ENCODE data around the gene TEAD1. TPM values are rescaled to one million over a fixed set of nuclear protein-coding genes. Genes with fewer than 3 reads are reported as not detected.

The TEAD1 gene
- total RNA-seq, 1 donor from 2014 or later: 88.1 TPM

GRCh38 chr11:12834630-12835029 lies 160.4 kb downstream of the TEAD1 start:
- TF ChIP-seq CTCF (IDR thresholded peaks at IDR 0.05; ENCODE audit: insufficient read depth, low read length, poor library complexity, severe bottlenecking): no peak
- Histone ChIP-seq H3K4me3 (ENCODE audit: low read depth, low read length) (no peak overlapping the region), H3K36me3 (ENCODE audit: control insufficient read depth, insufficient read depth, low read length) (no peaks in the 10 kb centered on the region), H3K27me3 (ENCODE audit: control insufficient read depth, insufficient read depth, low read length) (no peaks in the 10 kb centered on the region)
- DNase-seq (ENCODE audit: low read depth): no peak

- H3K27me3 ChIP-seq (ENCODE audit: control insufficient read depth, insufficient read depth, low read length): no peaks in the 10 kb centered on the region
- TF ChIP-seq CTCF (IDR thresholded peaks at IDR 0.05; ENCODE audit: insufficient read depth, low read length, poor library complexity, severe bottlenecking): no peak
- no peak for DNase-seq (ENCODE audit: low read depth)
- no peak overlapping the region for H3K4me3 ChIP-seq (ENCODE audit: low read depth, low read length)
- no peaks in the 10 kb centered on the region for H3K36me3 ChIP-seq (ENCODE audit: control insufficient read depth, insufficient read depth, low read length)
Observed at GRCh38 chr11:12835286-12835685, 161.1 kb downstream of the TEAD1 start.

GRCh38 chr11:12838463-12839123 lies 164.4 kb downstream of the TEAD1 start:
- no peak for TF ChIP-seq CTCF (IDR thresholded peaks at IDR 0.05; ENCODE audit: insufficient read depth, low read length, poor library complexity, severe bottlenecking)
- Histone ChIP-seq H3K4me3 (ENCODE audit: low read depth, low read length) (no peak overlapping the region), H3K36me3 (ENCODE audit: control insufficient read depth, insufficient read depth, low read length) (no peaks in the 10 kb centered on the region), H3K27me3 (ENCODE audit: control insufficient read depth, insufficient read depth, low read length) (no peaks in the 10 kb centered on the region)
- DNase-seq (ENCODE audit: low read depth): no peak

GRCh38 chr11:12840871-12841660 lies 166.8 kb downstream of the TEAD1 start:
- Histone ChIP-seq H3K4me3 (ENCODE audit: low read depth, low read length) (no peak overlapping the region), H3K27me3 (ENCODE audit: control insufficient read depth, insufficient read depth, low read length) (no peaks in the 10 kb centered on the region), H3K36me3 (ENCODE audit: control insufficient read depth, insufficient read depth, low read length) (no peaks in the 10 kb centered on the region)
- TF ChIP-seq CTCF (IDR thresholded peaks at IDR 0.05; ENCODE audit: insufficient read depth, low read length, poor library complexity, severe bottlenecking): no peak
- no peak for DNase-seq (ENCODE audit: low read depth)

- DNase-seq (ENCODE audit: low read depth): no peak
- H3K36me3 ChIP-seq (ENCODE audit: control insufficient read depth, insufficient read depth, low read length): no peaks in the 10 kb centered on the region
- no peaks in the 10 kb centered on the region for H3K27me3 ChIP-seq (ENCODE audit: control insufficient read depth, insufficient read depth, low read length)
- H3K4me3 ChIP-seq (ENCODE audit: low read depth, low read length): no peak overlapping the region
- TF ChIP-seq CTCF (IDR thresholded peaks at IDR 0.05; ENCODE audit: insufficient read depth, low read length, poor library complexity, severe bottlenecking): no peak
Observed at GRCh38 chr11:12841946-12842630, 167.9 kb downstream of the TEAD1 start.
